DND-41 (cell line): Measurements from ENCODE around the gene SLC8B1.

Experiments used
- CTCF ChIP-seq: IDR thresholded peaks from 2 replicates; pipeline ENCODE4 v1.5.1; 2012; ENCODE audit warnings: borderline replicate concordance, low read length, moderate library complexity, mild to moderate bottlenecking; ENCODE audit not compliant: poor library complexity, severe bottlenecking; ENCODE audit errors: extremely low read depth
- EZH2 ChIP-seq: IDR thresholded peaks from 3 replicates; pipeline ENCODE4 v1.6.1; 2012; ENCODE audit warnings: borderline replicate concordance, low read depth, mild to moderate bottlenecking, moderate library complexity, low read length, inconsistent platforms; ENCODE audit not compliant: severe bottlenecking

- TF ChIP-seq CTCF (no peak), EZH2 (no peak)
Observed at GRCh38 chr12:113287899-113288282, 47.0 kb downstream of the SLC8B1 start.
